Prostate gland (tissue), 2 donors: ENCODE results near the gene ZNF419. TPM values are rescaled to one million over a fixed set of nuclear protein-coding genes. Genes with fewer than 3 reads are reported as not detected.
"Not testable (repeated sequence)": the region's sequence is repeated elsewhere in the genome, so short reads cannot be mapped to it uniquely, and the experiment has no call there.

ENCODE experiments used
- DNase-seq: peaks from one replicate; pipeline ENCODE4 v3.0.0-alpha.2; 2019; ENCODE audit warnings: low spot score
- H3K27ac ChIP-seq, 2 donors: fragments of 200-600 bp; sonication (generic); 2 replicates each; pipeline ENCODE4 v1.5.1; 2017 to 2019
- H3K27me3 ChIP-seq: fragments of 200-600 bp; sonication (generic); replicated peaks from 2 replicates; pipeline ENCODE4 v1.5.1; 2019; ENCODE audit not compliant: insufficient read depth
- H3K36me3 ChIP-seq, 2 donors: fragments of 200-600 bp; sonication (generic); 1 replicate in 1 of 2; 2 replicates in 1 of 2; pipeline versions ENCODE4 v1.5.1 to v1.8.1; 2017 to 2019
- H3K4me1 ChIP-seq: fragments of 200-600 bp; sonication (generic); replicated peaks from 2 replicates; pipeline ENCODE4 v1.5.1; 2019
- H3K4me3 ChIP-seq, 2 donors: fragments of 200-600 bp; sonication (generic); 2 replicates each; pipeline ENCODE4 v1.5.1; 2017 to 2019
- H3K9me3 ChIP-seq: fragments of 200-600 bp; sonication (generic); 2 replicates; pipeline ENCODE4 v1.5.1; 2017
- POLR2A ChIP-seq: fragments of 450-650 bp; IDR thresholded peaks from one replicate; pipeline ENCODE4 v1.6.1; 2016; ENCODE audit warnings: antibody characterized with exemption, mild to moderate bottlenecking
- POLR2AphosphoS5 ChIP-seq: sonication (generic); formaldehyde crosslinking; IDR thresholded peaks from one replicate; pipeline ENCODE4 v1.6.1; 2017; ENCODE audit warnings: antibody characterized with exemption
- WGBS: methylation state at CpG from one replicate; pipeline ENCODE4 v1.1.5; 2018; 5-methylcytosine and 5-hydroxymethylcytosine counted together
- intact Hi-C: fragments of 100-400 bp; cut with DNase I; formaldehyde crosslinking; loops from one replicate; pipeline ENCODE4 v1.14.2; 2022
- total RNA-seq, 2 donors: library from RNA; depleted of rRNA; stranded (reverse); fragments of >200 nt; gene quantifications; one replicate each; pipeline ENCODE4 v1.1.0, GENCODE V29; 2016
- TF ChIP-seq, protein P1 (sequence below), 4 experiments: fragments of 200-600 bp in 2 of 4; fragments of 450-650 bp in 2 of 4; sonication (generic) in 2 of 4; IDR thresholded peaks; 1 replicate in 3 of 4; 2 replicates in 1 of 4; pipeline ENCODE4 v1.5.1; 2016 to 2019; ENCODE audit warnings: antibody characterized with exemption in 4 of 4, mild to moderate bottlenecking in 2 of 4, moderate library complexity in 2 of 4

Gene ZNF419
- total RNA-seq, 2 donors from 2014 or later, result 15.4 to 16.0 TPM

DNA sequence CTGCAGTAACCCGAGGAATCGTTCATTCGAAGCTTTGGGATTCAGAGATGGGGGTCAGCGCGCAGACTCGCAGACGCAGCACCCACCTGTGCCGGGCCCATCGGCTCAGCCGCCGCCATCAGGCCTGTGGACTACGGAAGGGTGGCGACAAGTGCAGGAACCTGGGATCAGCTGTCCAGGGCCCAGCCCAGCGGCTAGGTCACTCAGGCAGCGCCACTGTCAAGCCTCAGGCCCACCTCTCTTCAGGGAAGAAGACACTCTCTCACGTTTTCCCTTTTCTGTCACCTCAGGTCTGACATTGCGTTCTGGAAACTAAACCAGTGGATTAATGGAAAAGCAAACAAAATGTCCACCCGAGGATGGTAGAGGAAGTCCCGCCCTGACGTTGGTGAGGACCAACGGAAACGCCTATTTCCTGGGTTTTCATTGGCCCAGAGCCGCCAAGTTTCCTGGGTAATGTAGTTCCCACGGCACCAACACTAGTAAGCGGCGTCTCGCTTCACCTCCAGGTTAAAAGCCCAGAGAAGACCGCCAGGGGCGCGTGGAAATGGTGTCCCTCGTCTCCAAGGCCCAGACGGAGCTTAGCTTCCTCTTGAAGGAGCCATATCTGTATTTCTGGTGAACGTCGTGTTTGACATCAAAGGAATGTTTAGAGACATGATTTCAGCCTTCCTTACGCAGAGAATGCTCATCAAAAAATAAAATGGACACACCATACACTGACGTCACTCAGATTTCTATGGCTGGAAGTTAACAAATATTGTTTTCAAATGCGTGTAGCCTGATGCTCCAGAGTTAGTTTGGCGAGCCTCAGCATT is 10.2 kb upstream of the ZNF419 start, which contains the start of gene ZNF772:
Gene ZNF772, minus strand, starts transcription at position 376 of the 818 bp plus-strand sequence. Its CDS starts 257 bp downstream, at position 119.
- Histone ChIP-seq H3K27me3 (no peaks in the 10 kb centered on the region), H3K4me1 (no peaks in the 10 kb centered on the region), H3K27ac (peak within 1 kb of the TSS; percentile 75 to 81), H3K36me3 (peaks cover 5 to 9% of the 10 kb centered on the region in 2 donors), H3K9me3 (peaks cover 3% of the 10 kb centered on the region), H3K4me3 (peak within 1 kb of the TSS; percentile 54 to 64)
- no peak for TF ChIP-seq POLR2A
- TF ChIP-seq POLR2AphosphoS5, result peak; percentile 89
- TF ChIP-seq, protein P1, sequence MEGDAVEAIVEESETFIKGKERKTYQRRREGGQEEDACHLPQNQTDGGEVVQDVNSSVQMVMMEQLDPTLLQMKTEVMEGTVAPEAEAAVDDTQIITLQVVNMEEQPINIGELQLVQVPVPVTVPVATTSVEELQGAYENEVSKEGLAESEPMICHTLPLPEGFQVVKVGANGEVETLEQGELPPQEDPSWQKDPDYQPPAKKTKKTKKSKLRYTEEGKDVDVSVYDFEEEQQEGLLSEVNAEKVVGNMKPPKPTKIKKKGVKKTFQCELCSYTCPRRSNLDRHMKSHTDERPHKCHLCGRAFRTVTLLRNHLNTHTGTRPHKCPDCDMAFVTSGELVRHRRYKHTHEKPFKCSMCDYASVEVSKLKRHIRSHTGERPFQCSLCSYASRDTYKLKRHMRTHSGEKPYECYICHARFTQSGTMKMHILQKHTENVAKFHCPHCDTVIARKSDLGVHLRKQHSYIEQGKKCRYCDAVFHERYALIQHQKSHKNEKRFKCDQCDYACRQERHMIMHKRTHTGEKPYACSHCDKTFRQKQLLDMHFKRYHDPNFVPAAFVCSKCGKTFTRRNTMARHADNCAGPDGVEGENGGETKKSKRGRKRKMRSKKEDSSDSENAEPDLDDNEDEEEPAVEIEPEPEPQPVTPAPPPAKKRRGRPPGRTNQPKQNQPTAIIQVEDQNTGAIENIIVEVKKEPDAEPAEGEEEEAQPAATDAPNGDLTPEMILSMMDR (IDR thresholded peaks at IDR 0.05), result peak in 3 of 4 experiments; percentile 22 to 57 (median 42)
- DNase-seq, result peak; percentile 90
- WGBS, result 7% methylated on average over 38 of the region's 38 CpGs
- intact Hi-C loops, result no loop called here

DNA sequence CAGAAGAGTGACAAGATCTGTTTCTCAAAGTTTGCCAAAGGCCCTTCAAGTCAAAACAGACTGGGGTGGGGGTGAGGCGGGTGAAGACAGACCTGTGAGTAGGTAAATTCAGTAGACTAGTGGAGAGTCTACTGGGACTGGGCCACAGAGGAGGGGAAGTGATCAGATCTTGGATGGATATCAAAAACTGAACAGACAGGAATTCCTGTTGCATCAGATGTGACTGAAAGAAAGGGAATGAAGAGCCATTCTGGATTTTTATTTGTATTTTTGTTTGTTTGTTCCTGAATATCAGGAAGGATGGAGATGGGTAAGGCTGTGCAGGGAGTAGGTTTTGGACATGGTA is 722 bp downstream of the ZNF419 start:
- H3K36me3 ChIP-seq, H3K27me3 ChIP-seq, intact Hi-C loops, H3K4me3 ChIP-seq, DNase-seq, H3K4me1 ChIP-seq, H3K27ac ChIP-seq, H3K9me3 ChIP-seq: not testable (repeated sequence)
- no CpG with 5 or more reads among the region's 1 CpG for WGBS

DNA sequence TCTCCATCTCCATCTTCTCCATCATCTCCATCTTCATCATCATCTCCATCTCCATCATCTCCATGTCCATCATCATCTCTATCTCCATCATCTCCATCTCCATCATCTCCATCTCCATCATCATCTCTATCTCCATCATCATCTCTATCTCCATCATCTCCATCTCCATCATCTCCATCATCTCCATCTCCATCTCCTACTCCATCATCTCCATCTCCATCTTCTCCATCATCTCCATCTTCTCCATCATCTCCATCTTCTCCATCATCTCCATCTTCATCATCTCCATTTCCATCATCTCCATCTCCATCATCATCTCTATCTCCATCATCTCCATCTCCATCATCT is 11.8 kb downstream of the ZNF419 start:
- intact Hi-C loops, H3K36me3 ChIP-seq, H3K9me3 ChIP-seq, DNase-seq, H3K4me3 ChIP-seq, H3K27ac ChIP-seq, H3K27me3 ChIP-seq, H3K4me1 ChIP-seq: not testable (repeated sequence)

DNA sequence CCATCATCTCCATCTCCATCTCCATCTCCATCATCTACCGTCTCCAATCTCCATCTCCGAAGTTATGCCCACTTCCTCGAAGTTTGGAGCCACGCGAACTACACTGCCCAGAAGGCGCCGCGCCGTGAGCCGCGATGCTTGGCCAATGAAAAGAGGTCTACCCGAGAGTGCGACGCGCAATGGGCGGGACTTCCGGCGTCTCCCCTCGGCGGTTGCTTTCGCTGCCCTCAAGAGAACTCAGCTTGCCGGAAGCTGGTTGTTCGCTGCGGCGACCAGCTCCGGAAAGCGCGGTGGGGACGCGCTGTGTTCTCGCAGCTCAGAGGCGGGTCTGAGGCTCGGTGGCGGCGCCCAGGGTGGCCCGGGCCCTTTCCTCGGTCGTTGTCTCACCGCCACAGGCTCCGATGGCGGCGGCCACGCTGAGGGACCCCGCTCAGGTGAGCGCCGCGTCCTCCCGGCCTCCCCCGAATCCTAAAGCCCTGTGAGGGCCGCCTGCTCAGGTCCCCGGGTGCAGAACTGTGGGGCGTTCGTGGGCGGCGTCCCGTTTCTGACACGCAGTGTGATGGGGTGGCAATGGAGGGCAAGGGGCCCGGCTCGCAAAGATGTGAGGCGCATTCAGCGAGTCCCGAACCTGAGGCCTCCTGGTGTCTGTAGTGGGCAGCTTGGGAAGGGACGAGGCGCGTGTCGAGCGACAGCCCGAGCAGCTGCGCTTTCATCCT is 12.3 kb downstream of the ZNF419 start, which contains the start of gene ZNF773:
Gene ZNF773, plus strand, starts transcription at position 259 of the 716 bp plus-strand sequence. Its CDS starts 143 bp downstream, at position 402.
- peak; percentile 94 for DNase-seq
- H3K9me3 ChIP-seq, H3K27me3 ChIP-seq, H3K36me3 ChIP-seq, intact Hi-C loops, H3K4me1 ChIP-seq: not testable (repeated sequence)
- H3K27ac ChIP-seq, result peak within 1 kb of the TSS; percentile 81 to 83
- peak within 1 kb of the TSS; percentile 76 to 88 for H3K4me3 ChIP-seq
- TF ChIP-seq POLR2A (peak; percentile 72), POLR2AphosphoS5 (peak; percentile 94)
- under 1% methylated on average over 62 of the region's 69 CpGs for WGBS

DNA sequence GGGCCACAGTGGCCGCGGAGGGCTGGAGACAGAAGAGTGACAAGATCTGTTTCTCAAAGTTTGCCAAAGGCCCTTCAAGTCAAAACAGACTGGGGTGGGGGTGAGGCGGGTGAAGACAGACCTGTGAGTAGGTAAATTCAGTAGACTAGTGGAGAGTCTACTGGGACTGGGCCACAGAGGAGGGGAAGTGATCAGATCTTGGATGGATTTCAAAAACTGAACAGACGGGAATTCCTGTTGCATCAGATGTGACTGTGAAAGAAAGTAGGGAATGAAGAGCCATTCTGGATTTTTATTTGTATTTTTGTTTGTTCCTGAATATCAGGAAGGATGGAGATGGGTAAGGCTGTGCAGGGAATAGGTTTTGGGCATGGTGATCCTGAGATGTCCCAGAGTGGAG is 12.8 kb downstream of the ZNF419 start:
- WGBS, result 0% methylated on average over 2 of the region's 4 CpGs
- H3K27me3 ChIP-seq, H3K4me1 ChIP-seq, intact Hi-C loops, H3K27ac ChIP-seq, H3K9me3 ChIP-seq, DNase-seq, H3K36me3 ChIP-seq: not testable (repeated sequence)
- H3K4me3 ChIP-seq, result peak overlapping the region in 1 of 2 donors; percentile 88

DNA sequence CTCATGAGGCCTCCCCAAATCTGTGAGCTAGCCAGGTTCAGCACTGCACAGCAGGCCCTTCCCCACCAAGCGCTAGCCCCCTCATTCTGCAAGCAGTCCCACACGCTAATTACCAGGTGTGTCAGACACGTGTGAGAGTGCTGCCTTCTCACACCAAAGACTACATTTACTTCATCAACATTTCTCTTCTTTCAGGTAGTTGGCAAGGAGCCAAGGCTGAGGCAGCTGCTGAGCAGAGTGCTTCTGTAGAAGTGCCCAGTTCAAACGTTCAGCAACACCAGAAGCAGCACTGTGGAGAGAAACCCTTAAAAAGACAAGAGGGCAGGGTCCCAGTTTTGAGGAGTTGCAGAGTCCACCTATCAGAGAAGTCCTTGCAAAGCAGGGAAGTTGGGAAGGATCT is 18.6 kb downstream of the ZNF419 start:
- H3K9me3 ChIP-seq, result no peaks in the 10 kb centered on the region
- TF ChIP-seq, protein P1 (IDR thresholded peaks at IDR 0.05), result no peak
- TF ChIP-seq POLR2AphosphoS5, result no peak
- no peak for TF ChIP-seq POLR2A
- H3K36me3 ChIP-seq, result peaks cover 10 to 25% of the 10 kb centered on the region in 2 donors
- H3K27me3 ChIP-seq, result no peaks in the 10 kb centered on the region
- WGBS, result 86% methylated on average over 4 of the region's 4 CpGs
- intact Hi-C loops, result no loop called here
- no peak overlapping the region for H3K27ac ChIP-seq
- no peaks in the 10 kb centered on the region for H3K4me1 ChIP-seq
- no peak for DNase-seq
- no peak overlapping the region for H3K4me3 ChIP-seq
